ENCODE data around the gene CARD16. TPM values are rescaled to one million over a fixed set of nuclear protein-coding genes. Genes with fewer than 3 reads are reported as not detected.

The CARD16 gene
- total RNA-seq, 1 experiment from 2014 or later = not detected

DNA sequence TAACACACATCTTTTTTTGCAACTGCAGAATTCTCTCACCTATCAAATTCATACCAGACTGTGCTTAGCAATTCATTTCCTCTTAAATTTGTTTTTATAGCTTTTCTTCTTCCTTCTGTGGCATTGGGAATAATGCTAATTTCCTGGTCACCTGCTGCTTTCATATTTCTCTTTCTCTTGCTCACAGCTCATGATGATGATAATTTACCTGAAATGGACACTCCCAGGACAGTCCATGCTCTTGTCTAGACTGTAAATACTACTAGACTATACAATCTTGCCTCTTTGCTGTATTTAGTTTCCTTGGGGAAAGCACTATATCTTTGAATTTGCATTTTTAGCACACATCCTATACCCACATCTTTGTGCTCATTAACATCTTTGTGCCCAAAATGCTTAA, 37.7 kb downstream of the CARD16 start (continued):
- TF ChIP-seq, protein P1, sequence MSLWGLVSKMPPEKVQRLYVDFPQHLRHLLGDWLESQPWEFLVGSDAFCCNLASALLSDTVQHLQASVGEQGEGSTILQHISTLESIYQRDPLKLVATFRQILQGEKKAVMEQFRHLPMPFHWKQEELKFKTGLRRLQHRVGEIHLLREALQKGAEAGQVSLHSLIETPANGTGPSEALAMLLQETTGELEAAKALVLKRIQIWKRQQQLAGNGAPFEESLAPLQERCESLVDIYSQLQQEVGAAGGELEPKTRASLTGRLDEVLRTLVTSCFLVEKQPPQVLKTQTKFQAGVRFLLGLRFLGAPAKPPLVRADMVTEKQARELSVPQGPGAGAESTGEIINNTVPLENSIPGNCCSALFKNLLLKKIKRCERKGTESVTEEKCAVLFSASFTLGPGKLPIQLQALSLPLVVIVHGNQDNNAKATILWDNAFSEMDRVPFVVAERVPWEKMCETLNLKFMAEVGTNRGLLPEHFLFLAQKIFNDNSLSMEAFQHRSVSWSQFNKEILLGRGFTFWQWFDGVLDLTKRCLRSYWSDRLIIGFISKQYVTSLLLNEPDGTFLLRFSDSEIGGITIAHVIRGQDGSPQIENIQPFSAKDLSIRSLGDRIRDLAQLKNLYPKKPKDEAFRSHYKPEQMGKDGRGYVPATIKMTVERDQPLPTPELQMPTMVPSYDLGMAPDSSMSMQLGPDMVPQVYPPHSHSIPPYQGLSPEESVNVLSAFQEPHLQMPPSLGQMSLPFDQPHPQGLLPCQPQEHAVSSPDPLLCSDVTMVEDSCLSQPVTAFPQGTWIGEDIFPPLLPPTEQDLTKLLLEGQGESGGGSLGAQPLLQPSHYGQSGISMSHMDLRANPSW (CRISPR knock-in tag; conservative IDR thresholded peaks at IDR 0.05; ENCODE audit: low read depth) = no peak
- TF ChIP-seq, protein P2, sequence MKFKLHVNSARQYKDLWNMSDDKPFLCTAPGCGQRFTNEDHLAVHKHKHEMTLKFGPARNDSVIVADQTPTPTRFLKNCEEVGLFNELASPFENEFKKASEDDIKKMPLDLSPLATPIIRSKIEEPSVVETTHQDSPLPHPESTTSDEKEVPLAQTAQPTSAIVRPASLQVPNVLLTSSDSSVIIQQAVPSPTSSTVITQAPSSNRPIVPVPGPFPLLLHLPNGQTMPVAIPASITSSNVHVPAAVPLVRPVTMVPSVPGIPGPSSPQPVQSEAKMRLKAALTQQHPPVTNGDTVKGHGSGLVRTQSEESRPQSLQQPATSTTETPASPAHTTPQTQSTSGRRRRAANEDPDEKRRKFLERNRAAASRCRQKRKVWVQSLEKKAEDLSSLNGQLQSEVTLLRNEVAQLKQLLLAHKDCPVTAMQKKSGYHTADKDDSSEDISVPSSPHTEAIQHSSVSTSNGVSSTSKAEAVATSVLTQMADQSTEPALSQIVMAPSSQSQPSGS (CRISPR knock-in tag; IDR thresholded peaks at IDR 0.05; ENCODE audit: borderline replicate concordance, low read depth) = no peak
- no peak for TF ChIP-seq HMGA2 (CRISPR knock-in tag; IDR thresholded peaks at IDR 0.05)

DNA sequence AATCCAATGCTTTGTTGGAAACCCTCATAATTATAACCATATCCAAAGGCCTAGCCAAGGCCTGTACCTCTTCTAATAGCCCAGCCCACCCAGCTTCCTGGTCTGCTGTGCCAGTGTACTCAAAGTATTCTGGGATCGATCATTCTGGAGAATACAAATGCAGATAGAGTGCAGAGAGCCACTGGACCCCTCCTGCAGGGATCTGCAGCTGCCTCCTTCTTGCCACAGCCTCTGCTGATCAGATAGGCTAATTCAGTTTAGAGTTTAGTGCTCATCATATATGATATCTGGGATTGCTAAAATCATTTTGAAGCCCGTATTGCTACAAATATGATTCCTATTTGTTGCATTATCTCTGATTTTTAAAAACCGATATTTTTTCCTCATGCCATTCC, 39.7 kb downstream of the CARD16 start:
- H3K27me3 Mint-ChIP-seq (ENCODE audit: low read depth) = no peaks in the 10 kb centered on the region

DNA sequence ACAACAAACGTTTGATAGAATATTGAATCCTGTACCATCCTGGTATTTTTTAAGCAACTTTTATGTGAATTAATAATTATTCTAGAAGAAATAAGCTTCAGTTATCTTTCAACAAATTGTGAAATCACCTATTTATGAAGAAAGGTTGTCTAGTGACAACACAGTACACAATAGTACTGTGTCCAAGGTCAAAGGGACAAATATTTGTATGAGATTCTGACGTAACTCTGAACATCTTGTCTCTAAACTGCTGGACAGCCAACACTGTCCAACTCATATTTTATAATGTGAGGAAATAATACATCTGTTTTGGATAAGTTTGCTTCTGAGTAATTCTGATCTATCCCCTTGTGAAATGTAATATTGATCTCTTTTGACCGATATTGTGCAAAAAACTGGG, 41.1 kb downstream of the CARD16 start:
- DNase-seq (ENCODE audit: low spot score) (no peak), ATAC-seq (no peak)
- TF ChIP-seq ZNF423 (CRISPR knock-in tag; IDR thresholded peaks at IDR 0.05) = no peak
- TF ChIP-seq, protein P3, sequence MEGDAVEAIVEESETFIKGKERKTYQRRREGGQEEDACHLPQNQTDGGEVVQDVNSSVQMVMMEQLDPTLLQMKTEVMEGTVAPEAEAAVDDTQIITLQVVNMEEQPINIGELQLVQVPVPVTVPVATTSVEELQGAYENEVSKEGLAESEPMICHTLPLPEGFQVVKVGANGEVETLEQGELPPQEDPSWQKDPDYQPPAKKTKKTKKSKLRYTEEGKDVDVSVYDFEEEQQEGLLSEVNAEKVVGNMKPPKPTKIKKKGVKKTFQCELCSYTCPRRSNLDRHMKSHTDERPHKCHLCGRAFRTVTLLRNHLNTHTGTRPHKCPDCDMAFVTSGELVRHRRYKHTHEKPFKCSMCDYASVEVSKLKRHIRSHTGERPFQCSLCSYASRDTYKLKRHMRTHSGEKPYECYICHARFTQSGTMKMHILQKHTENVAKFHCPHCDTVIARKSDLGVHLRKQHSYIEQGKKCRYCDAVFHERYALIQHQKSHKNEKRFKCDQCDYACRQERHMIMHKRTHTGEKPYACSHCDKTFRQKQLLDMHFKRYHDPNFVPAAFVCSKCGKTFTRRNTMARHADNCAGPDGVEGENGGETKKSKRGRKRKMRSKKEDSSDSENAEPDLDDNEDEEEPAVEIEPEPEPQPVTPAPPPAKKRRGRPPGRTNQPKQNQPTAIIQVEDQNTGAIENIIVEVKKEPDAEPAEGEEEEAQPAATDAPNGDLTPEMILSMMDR (IDR thresholded peaks at IDR 0.05) = no peak
- TF ChIP-seq FOXJ3 (CRISPR knock-in tag; IDR thresholded peaks at IDR 0.05; ENCODE audit: borderline replicate concordance) = no peak
- TF ChIP-seq ZNF121 (CRISPR knock-in tag; IDR thresholded peaks at IDR 0.05) = no peak
- no peak for TF ChIP-seq GTF2I (CRISPR knock-in tag; conservative IDR thresholded peaks at IDR 0.05)
- TF ChIP-seq GABPB1 (CRISPR knock-in tag; IDR thresholded peaks at IDR 0.05) = peak; percentile 80
- TF ChIP-seq GRHL2 (CRISPR knock-in tag; IDR thresholded peaks at IDR 0.05; ENCODE audit: insufficient replicate concordance, severe bottlenecking) = no peak
- POLR2A ChIA-PET = no interaction called here
- peaks cover 11% of the 10 kb centered on the region for H3K4me1 Mint-ChIP-seq
- no peak overlapping the region for H3K4me3 Mint-ChIP-seq
- no peaks in the 10 kb centered on the region for H3K36me3 Mint-ChIP-seq
- CTCF ChIA-PET = no interaction called here
- H3K27ac Mint-ChIP-seq = no peak overlapping the region
- H3K9me3 Mint-ChIP-seq = peaks cover 13% of the 10 kb centered on the region
- no peaks in the 10 kb centered on the region for H3K27me3 Mint-ChIP-seq (ENCODE audit: low read depth)

More for the DNA sequence above, 39.7 kb downstream of the CARD16 start:
- no peaks in the 10 kb centered on the region for H3K36me3 Mint-ChIP-seq
- CTCF ChIA-PET = no interaction called here
- TF ChIP-seq, protein P4, sequence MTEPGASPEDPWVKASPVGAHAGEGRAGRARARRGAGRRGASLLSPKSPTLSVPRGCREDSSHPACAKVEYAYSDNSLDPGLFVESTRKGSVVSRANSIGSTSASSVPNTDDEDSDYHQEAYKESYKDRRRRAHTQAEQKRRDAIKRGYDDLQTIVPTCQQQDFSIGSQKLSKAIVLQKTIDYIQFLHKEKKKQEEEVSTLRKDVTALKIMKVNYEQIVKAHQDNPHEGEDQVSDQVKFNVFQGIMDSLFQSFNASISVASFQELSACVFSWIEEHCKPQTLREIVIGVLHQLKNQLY (CRISPR knock-in tag; IDR thresholded peaks at IDR 0.05) = no peak
- no peak for TF ChIP-seq TEAD1 (CRISPR knock-in tag; IDR thresholded peaks at IDR 0.05)
- TF ChIP-seq, protein P5, sequence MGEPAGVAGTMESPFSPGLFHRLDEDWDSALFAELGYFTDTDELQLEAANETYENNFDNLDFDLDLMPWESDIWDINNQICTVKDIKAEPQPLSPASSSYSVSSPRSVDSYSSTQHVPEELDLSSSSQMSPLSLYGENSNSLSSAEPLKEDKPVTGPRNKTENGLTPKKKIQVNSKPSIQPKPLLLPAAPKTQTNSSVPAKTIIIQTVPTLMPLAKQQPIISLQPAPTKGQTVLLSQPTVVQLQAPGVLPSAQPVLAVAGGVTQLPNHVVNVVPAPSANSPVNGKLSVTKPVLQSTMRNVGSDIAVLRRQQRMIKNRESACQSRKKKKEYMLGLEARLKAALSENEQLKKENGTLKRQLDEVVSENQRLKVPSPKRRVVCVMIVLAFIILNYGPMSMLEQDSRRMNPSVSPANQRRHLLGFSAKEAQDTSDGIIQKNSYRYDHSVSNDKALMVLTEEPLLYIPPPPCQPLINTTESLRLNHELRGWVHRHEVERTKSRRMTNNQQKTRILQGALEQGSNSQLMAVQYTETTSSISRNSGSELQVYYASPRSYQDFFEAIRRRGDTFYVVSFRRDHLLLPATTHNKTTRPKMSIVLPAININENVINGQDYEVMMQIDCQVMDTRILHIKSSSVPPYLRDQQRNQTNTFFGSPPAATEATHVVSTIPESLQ (CRISPR knock-in tag; IDR thresholded peaks at IDR 0.05) = no peak
- TF ChIP-seq CBFB (CRISPR knock-in tag; IDR thresholded peaks at IDR 0.05; ENCODE audit: low read depth) = no peak
- no peak for TF ChIP-seq NR1H2 (CRISPR knock-in tag; IDR thresholded peaks at IDR 0.05)
- H3K4me1 Mint-ChIP-seq = peaks cover 8% of the 10 kb centered on the region
- no peak overlapping the region for H3K27ac Mint-ChIP-seq
- POLR2A ChIA-PET = no interaction called here
- peaks cover 9% of the 10 kb centered on the region for H3K9me3 Mint-ChIP-seq
- ATAC-seq (peak; percentile 46; the same call in 1 of the 2 replicates), DNase-seq (ENCODE audit: low spot score) (no peak)
- no peak overlapping the region for H3K4me3 Mint-ChIP-seq
